Breast epithelium (tissue), 4 donors: Measurements from ENCODE around the gene SEC24B. TPM values are rescaled to one million over a fixed set of nuclear protein-coding genes. Genes with fewer than 3 reads are reported as not detected.

Experiments used
- DNase-seq, 2 donors: peaks; one replicate each; pipeline ENCODE4 v3.0.0-alpha.2; 2019; ENCODE audit warnings: low spot score in 2 of 2
- H3K27ac ChIP-seq, 2 donors: fragments of 200-600 bp; sonication (generic) in 1 of 2; one replicate each; pipeline ENCODE4 v1.5.1; 2016 to 2019; ENCODE audit warnings: mild to moderate bottlenecking in 1 of 2
- H3K27me3 ChIP-seq, 2 donors: fragments of 200-600 bp; sonication (generic) in 1 of 2; one replicate each; pipeline versions ENCODE4 v1.5.1 to v1.6.0; 2017 to 2019; ENCODE audit warnings: control low read depth in 1 of 2, mild to moderate bottlenecking in 1 of 2
- H3K36me3 ChIP-seq: fragments of 200-600 bp; one replicate; pipeline ENCODE4 v1.5.1; 2019
- H3K4me1 ChIP-seq, 2 donors: fragments of 200-600 bp; sonication (generic); one replicate each; pipeline ENCODE4 v1.5.1; 2016 to 2019; ENCODE audit warnings: control low read depth in 1 of 2
- H3K4me3 ChIP-seq, 3 donors: fragments of 200-600 bp; sonication (generic); 1 replicate in 2 of 3; 2 replicates in 1 of 3; pipeline ENCODE4 v1.5.1; 2016 to 2019; ENCODE audit warnings: mild to moderate bottlenecking in 3 of 3, moderate library complexity in 2 of 3
- H3K9me3 ChIP-seq, 2 donors: fragments of 200-600 bp; sonication (generic) in 1 of 2; one replicate each; pipeline ENCODE4 v1.5.1; 2016 to 2019; ENCODE audit warnings: control low read depth in 1 of 2
- POLR2A ChIP-seq: fragments of 450-650 bp; IDR thresholded peaks from one replicate; pipeline ENCODE4 v1.6.1; 2016; ENCODE audit warnings: antibody characterized with exemption, mild to moderate bottlenecking, moderate library complexity
- POLR2AphosphoS5 ChIP-seq, 3 donors: sonication (generic); formaldehyde crosslinking; IDR thresholded peaks; one replicate each; pipeline ENCODE4 v1.6.1; 2017; ENCODE audit warnings: antibody characterized with exemption in 3 of 3
- intact Hi-C: fragments of 100-400 bp; cut with DNase I; formaldehyde crosslinking; loops from one replicate; pipeline ENCODE4 v1.15.1; 2023; ENCODE audit warnings: low total_unique reads
- total RNA-seq, 3 donors: library from RNA; depleted of rRNA; stranded (reverse); fragments of >200 nt; gene quantifications; one replicate each; pipeline ENCODE4 v1.1.0, GENCODE V29; 2016
- TF ChIP-seq, protein P1 (sequence below), 3 donors: fragments of 450-650 bp; IDR thresholded peaks; one replicate each; pipeline ENCODE4 v1.5.1; 2016 to 2017; ENCODE audit warnings: antibody characterized with exemption in 3 of 3, mild to moderate bottlenecking in 3 of 3, moderate library complexity in 3 of 3

The SEC24B gene
- total RNA-seq, 3 donors from 2014 or later: 39.2 to 51.2 (median 42.3) TPM

DNA sequence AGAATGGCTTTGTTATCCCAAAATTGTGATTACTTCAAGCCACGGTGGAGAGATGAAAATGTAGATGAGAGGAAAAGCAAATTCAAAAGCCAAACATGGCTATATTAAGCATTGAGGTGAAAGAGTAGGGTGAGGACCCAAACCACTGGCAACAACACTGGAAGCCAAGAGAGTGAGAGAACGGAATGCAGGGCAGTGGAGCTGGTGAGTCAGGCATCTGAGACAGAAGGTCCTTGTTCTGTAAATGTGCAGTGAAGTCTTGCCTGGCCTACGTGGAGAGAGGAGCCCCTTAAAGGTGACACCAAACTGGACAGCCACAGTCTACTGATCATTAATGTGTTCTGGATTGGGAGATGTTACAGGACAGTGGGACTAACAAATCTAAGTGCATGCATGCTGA, 22.8 kb upstream of the SEC24B start:
- Histone ChIP-seq H3K9me3 (no peaks in the 10 kb centered on the region), H3K36me3 (no peaks in the 10 kb centered on the region), H3K27ac (no peak overlapping the region), H3K27me3 (no peaks in the 10 kb centered on the region), H3K4me1 (no peaks in the 10 kb centered on the region), H3K4me3 (no peak overlapping the region)
- DNase-seq: no peak
- no peak for TF ChIP-seq POLR2A
- no peak for TF ChIP-seq POLR2AphosphoS5 (IDR thresholded peaks at IDR 0.05)
- TF ChIP-seq, protein P1, sequence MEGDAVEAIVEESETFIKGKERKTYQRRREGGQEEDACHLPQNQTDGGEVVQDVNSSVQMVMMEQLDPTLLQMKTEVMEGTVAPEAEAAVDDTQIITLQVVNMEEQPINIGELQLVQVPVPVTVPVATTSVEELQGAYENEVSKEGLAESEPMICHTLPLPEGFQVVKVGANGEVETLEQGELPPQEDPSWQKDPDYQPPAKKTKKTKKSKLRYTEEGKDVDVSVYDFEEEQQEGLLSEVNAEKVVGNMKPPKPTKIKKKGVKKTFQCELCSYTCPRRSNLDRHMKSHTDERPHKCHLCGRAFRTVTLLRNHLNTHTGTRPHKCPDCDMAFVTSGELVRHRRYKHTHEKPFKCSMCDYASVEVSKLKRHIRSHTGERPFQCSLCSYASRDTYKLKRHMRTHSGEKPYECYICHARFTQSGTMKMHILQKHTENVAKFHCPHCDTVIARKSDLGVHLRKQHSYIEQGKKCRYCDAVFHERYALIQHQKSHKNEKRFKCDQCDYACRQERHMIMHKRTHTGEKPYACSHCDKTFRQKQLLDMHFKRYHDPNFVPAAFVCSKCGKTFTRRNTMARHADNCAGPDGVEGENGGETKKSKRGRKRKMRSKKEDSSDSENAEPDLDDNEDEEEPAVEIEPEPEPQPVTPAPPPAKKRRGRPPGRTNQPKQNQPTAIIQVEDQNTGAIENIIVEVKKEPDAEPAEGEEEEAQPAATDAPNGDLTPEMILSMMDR (IDR thresholded peaks at IDR 0.05): no peak
- intact Hi-C loops: no loop called here

DNA sequence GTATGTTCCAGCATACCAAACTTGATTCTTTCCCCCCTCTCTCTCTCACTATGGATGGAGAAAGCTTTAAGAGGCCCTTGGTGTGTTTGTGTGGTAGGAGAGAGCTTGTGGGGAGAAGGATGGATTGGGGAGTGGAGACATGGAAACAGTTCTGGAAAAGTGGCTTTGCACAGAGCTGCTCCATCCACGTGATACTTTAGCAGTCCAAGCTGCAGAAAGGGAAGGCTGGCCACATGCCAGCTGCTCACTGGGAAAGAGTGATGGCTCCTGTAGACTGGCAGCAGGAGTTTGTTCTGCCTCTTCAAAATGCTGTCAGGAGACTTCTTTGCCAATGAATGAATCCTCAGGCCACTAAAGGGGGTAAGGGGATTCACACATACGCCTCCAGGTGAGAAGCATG, 21.7 kb upstream of the SEC24B start:
- H3K27ac ChIP-seq: no peak overlapping the region
- H3K4me1 ChIP-seq: no peaks in the 10 kb centered on the region
- intact Hi-C loops: no loop called here
- H3K36me3 ChIP-seq: no peaks in the 10 kb centered on the region
- no peak overlapping the region for H3K4me3 ChIP-seq
- no peaks in the 10 kb centered on the region for H3K9me3 ChIP-seq
- no peak for DNase-seq
- TF ChIP-seq, protein P1 (IDR thresholded peaks at IDR 0.05): no peak
- TF ChIP-seq POLR2AphosphoS5 (IDR thresholded peaks at IDR 0.05) (no peak), POLR2A (no peak)
- no peaks in the 10 kb centered on the region for H3K27me3 ChIP-seq

DNA sequence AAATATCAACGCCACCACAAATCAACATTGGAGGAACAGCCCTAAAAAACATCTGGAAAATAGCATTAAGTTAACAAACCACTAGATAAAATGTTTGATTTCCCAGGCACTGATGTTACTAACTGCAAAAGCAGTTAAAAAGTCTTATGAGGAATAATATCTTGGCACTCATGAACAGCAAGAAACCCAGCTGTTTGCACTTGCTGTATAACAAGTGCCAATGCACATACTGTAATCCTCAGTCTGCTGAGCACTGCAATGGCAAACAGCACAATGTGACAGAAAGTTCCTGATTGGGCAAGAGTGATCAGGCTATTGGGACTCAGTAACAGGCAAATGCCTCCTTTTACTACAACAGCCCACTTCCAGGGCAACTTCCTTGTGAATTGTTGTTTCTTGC, 20.8 kb upstream of the SEC24B start:
- Histone ChIP-seq H3K27me3 (no peaks in the 10 kb centered on the region), H3K4me1 (no peaks in the 10 kb centered on the region), H3K9me3 (no peaks in the 10 kb centered on the region), H3K27ac (no peak overlapping the region), H3K4me3 (no peak overlapping the region), H3K36me3 (no peaks in the 10 kb centered on the region)
- no peak for DNase-seq
- intact Hi-C loops: no loop called here
- no peak for TF ChIP-seq POLR2AphosphoS5 (IDR thresholded peaks at IDR 0.05)
- TF ChIP-seq POLR2A: no peak
- TF ChIP-seq, protein P1 (IDR thresholded peaks at IDR 0.05): no peak

DNA sequence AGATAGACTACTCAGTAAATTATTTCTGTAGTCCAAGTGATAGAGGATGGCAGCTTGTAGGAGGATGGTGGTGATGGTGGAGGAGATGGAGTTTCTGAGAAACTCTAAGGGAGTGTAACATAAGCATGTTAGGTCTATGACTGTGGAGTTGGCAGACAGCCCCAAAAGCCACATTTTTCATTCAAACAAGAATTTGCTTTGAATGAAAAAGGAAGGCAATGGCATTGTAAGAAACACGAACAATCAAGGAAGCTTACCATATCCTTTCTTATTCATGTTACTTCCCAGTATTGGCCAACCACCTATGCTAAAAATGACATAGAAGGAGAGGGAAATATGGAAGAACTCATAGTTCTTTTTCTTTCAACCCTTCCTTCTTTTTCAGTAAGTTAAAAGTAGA, 18.7 kb upstream of the SEC24B start:
- no peak for TF ChIP-seq POLR2A
- TF ChIP-seq, protein P1 (IDR thresholded peaks at IDR 0.05): no peak
- TF ChIP-seq POLR2AphosphoS5 (IDR thresholded peaks at IDR 0.05): no peak
- no peaks in the 10 kb centered on the region for H3K9me3 ChIP-seq
- H3K36me3 ChIP-seq: no peaks in the 10 kb centered on the region
- no peak overlapping the region for H3K4me3 ChIP-seq
- H3K4me1 ChIP-seq: no peaks in the 10 kb centered on the region
- intact Hi-C loops: no loop called here
- no peak for DNase-seq
- no peak overlapping the region for H3K27ac ChIP-seq
- no peaks in the 10 kb centered on the region for H3K27me3 ChIP-seq

DNA sequence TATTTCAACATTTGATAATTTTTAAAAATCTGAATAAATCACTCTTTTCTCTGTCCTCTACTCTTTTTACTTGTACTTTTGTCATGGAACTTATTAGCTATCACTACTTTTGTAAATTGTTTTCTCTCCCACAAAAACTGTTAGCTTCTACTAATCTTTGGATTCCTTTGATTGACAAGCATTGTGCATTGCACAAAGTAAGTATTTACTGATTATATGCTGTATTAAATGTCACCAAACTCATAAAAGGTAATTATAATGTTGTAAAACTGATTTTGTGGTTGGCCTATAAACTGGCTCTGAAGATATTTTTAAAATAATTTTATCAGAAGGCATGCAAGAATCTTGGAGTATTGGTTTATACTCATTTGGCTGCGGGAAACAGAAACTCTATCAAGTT, 15.0 kb upstream of the SEC24B start:
- Histone ChIP-seq H3K36me3 (no peaks in the 10 kb centered on the region), H3K27ac (no peak overlapping the region)
- intact Hi-C loops: no loop called here

More for the DNA sequence above, 15.0 kb upstream of the SEC24B start:
- Histone ChIP-seq H3K9me3 (no peaks in the 10 kb centered on the region), H3K27me3 (no peaks in the 10 kb centered on the region), H3K4me3 (no peak overlapping the region), H3K4me1 (no peaks in the 10 kb centered on the region)
- TF ChIP-seq POLR2A (no peak), POLR2AphosphoS5 (IDR thresholded peaks at IDR 0.05) (no peak)
- TF ChIP-seq, protein P1 (IDR thresholded peaks at IDR 0.05): no peak
- DNase-seq: no peak
